K562 (cell line): ENCODE data around the gene PIMREG. TPM values are rescaled to one million over a fixed set of nuclear protein-coding genes. Genes with fewer than 3 reads are reported as not detected.
A peak's percentile ranks its signal among the peaks of the same experiment; 100 is the strongest.

Source experiments
- MAFK ChIP-seq: IDR thresholded peaks from 2 replicates; pipeline ENCODE4 v1.6.1; 2011; ENCODE audit warnings: low read length, improper control_type of control experiment
- ZBTB26 ChIP-seq: fragments of 450-650 bp; formaldehyde crosslinking; IDR thresholded peaks from 2 replicates; pipeline ENCODE4 v1.4.0; 2022; ENCODE audit warnings: missing genetic modification characterization
- polyA plus RNA-seq, 8 experiments: library from polyadenylated mRNA; depleted of rRNA in 4 of 8; stranded (reverse) in 5 of 8; unstranded in 3 of 8; fragments of >200 nt; fragmentation: Nextera tagmentation in 2 of 8; fragmentation: Illumina TruSeq in 1 of 8; extraction: Ambion mirVana in 2 of 8; extraction: Trizol in 1 of 8; gene quantifications; 2 replicates each; pipeline versions ENCODE4 v1.2.1 to v1.2.3, GENCODE V29; 2011 to 2014; ENCODE audit warnings: inconsistent platforms in 1 of 8, missing spikeins in 1 of 8
- total RNA-seq, 7 experiments: library from RNA; depleted of rRNA in 6 of 7; stranded (reverse); fragments of >200 nt in 6 of 7; fragmentation: Illumina TruSeq in 2 of 7; extraction: Trizol in 2 of 7; gene quantifications; 2 replicates each; pipeline versions ENCODE4 v1.2.1 to v1.2.3, GENCODE V29; 2011 to 2021; ENCODE audit warnings: low replicate concordance in 1 of 7
- TF ChIP-seq, protein P1 (sequence below), 2 experiments: fragments of 450-650 bp in 1 of 2; sonication (generic) in 1 of 2; formaldehyde crosslinking in 1 of 2; IDR thresholded peaks; 2 replicates each; pipeline versions ENCODE4 v1.7.1 to v1.9.0; 2016 to 2022; ENCODE audit warnings: inconsistent platforms in 1 of 2, mild to moderate bottlenecking in 1 of 2, missing genetic modification reagents in 1 of 2
- TF ChIP-seq, protein P2 (sequence below), 2 experiments: fragments of 450-650 bp; formaldehyde crosslinking in 1 of 2; IDR thresholded peaks; 2 replicates each; pipeline versions ENCODE4 v1.4.0 to v1.6.1; 2014 to 2020; ENCODE audit warnings: mild to moderate bottlenecking in 2 of 2, borderline replicate concordance in 1 of 2, low read depth in 1 of 2
- TF ChIP-seq, protein P3 (sequence below): fragments of 250-450 bp; sonication (Bioruptor Pico); IDR thresholded peaks from 2 replicates; pipeline ENCODE4 v1.5.0; 2021

PIMREG gene
- total and polyA plus RNA-seq, 9 of the 15 experiments (the other 6 are each of a cell fraction or from before 2014, with no cell fraction given) = 1.1 to 16.7 (median 9.4) TPM

DNA sequence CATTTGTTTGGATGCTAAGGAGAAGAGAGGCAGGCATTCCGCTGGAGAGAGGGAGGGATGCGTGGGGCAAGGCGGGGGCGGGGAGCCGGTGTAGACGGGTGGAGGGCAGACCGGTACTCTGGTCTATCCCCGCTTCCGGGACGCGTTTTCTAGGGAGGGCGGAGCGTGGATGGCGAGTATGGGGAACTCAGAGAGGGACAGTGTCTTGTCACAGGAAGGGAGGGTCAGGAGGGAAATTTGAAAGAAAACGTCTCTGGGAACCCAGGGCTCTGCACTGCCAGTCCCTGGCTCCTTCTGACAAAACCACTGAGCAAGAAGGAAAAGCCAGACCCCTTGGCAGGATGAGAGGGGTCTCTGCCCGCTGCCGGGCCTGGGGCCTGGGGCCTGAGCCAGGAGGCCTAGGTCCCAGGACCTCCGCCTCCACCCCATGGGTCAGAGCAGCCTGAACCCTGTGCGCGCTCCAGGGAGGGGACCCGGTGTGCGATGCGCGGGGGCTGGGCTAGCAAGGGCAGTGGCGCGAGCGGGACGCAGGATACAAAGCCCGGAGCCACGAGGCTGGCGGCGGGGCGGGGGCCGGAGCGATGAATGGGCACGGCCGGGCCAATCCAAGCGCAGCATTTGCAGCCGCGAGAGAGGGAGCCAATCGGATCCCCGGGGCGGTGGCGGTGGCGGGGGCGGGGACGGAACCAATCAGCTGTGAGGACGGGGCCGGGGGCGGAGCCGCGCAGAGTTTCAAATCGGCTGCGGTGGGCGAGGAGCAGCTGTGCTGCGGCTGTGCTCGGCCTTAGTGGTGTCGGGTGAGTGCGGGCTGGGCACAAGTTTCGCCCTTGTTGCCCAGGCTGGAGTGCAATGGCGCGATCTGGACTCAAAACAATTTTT is at the start of gene PIMREG (continued):
- TF ChIP-seq, protein P1, sequence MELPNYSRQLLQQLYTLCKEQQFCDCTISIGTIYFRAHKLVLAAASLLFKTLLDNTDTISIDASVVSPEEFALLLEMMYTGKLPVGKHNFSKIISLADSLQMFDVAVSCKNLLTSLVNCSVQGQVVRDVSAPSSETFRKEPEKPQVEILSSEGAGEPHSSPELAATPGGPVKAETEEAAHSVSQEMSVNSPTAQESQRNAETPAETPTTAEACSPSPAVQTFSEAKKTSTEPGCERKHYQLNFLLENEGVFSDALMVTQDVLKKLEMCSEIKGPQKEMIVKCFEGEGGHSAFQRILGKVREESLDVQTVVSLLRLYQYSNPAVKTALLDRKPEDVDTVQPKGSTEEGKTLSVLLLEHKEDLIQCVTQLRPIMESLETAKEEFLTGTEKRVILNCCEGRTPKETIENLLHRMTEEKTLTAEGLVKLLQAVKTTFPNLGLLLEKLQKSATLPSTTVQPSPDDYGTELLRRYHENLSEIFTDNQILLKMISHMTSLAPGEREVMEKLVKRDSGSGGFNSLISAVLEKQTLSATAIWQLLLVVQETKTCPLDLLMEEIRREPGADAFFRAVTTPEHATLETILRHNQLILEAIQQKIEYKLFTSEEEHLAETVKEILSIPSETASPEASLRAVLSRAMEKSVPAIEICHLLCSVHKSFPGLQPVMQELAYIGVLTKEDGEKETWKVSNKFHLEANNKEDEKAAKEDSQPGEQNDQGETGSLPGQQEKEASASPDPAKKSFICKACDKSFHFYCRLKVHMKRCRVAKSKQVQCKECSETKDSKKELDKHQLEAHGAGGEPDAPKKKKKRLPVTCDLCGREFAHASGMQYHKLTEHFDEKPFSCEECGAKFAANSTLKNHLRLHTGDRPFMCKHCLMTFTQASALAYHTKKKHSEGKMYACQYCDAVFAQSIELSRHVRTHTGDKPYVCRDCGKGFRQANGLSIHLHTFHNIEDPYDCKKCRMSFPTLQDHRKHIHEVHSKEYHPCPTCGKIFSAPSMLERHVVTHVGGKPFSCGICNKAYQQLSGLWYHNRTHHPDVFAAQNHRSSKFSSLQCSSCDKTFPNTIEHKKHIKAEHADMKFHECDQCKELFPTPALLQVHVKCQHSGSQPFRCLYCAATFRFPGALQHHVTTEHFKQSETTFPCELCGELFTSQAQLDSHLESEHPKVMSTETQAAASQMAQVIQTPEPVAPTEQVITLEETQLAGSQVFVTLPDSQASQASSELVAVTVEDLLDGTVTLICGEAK (IDR thresholded peaks at IDR 0.05) = 0 out of 2 replicates have a peak, but pooled peaks have one; percentile 24
- TF ChIP-seq, protein P1 (CRISPR knock-in tag; IDR thresholded peaks at IDR 0.05) = no peak
- TF ChIP-seq MAFK = no peak
- TF ChIP-seq, protein P2, sequence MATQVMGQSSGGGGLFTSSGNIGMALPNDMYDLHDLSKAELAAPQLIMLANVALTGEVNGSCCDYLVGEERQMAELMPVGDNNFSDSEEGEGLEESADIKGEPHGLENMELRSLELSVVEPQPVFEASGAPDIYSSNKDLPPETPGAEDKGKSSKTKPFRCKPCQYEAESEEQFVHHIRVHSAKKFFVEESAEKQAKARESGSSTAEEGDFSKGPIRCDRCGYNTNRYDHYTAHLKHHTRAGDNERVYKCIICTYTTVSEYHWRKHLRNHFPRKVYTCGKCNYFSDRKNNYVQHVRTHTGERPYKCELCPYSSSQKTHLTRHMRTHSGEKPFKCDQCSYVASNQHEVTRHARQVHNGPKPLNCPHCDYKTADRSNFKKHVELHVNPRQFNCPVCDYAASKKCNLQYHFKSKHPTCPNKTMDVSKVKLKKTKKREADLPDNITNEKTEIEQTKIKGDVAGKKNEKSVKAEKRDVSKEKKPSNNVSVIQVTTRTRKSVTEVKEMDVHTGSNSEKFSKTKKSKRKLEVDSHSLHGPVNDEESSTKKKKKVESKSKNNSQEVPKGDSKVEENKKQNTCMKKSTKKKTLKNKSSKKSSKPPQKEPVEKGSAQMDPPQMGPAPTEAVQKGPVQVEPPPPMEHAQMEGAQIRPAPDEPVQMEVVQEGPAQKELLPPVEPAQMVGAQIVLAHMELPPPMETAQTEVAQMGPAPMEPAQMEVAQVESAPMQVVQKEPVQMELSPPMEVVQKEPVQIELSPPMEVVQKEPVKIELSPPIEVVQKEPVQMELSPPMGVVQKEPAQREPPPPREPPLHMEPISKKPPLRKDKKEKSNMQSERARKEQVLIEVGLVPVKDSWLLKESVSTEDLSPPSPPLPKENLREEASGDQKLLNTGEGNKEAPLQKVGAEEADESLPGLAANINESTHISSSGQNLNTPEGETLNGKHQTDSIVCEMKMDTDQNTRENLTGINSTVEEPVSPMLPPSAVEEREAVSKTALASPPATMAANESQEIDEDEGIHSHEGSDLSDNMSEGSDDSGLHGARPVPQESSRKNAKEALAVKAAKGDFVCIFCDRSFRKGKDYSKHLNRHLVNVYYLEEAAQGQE (IDR thresholded peaks at IDR 0.05; ENCODE audit: borderline replicate concordance) = no peak
- TF ChIP-seq, protein P2 (CRISPR knock-in tag; IDR thresholded peaks at IDR 0.05; ENCODE audit: low read depth) = no peak
- no peak for TF ChIP-seq ZBTB26 (CRISPR knock-in tag)
- TF ChIP-seq, protein P3, sequence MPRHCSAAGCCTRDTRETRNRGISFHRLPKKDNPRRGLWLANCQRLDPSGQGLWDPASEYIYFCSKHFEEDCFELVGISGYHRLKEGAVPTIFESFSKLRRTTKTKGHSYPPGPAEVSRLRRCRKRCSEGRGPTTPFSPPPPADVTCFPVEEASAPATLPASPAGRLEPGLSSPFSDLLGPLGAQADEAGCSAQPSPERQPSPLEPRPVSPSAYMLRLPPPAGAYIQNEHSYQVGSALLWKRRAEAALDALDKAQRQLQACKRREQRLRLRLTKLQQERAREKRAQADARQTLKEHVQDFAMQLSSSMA = no peak
